ENCODE measurements around the gene MRPL19. TPM values are rescaled to one million over a fixed set of nuclear protein-coding genes. Genes with fewer than 3 reads are reported as not detected.

Gene MRPL19
- polyA plus RNA-seq, 1 experiment: 13.9 TPM

DNA sequence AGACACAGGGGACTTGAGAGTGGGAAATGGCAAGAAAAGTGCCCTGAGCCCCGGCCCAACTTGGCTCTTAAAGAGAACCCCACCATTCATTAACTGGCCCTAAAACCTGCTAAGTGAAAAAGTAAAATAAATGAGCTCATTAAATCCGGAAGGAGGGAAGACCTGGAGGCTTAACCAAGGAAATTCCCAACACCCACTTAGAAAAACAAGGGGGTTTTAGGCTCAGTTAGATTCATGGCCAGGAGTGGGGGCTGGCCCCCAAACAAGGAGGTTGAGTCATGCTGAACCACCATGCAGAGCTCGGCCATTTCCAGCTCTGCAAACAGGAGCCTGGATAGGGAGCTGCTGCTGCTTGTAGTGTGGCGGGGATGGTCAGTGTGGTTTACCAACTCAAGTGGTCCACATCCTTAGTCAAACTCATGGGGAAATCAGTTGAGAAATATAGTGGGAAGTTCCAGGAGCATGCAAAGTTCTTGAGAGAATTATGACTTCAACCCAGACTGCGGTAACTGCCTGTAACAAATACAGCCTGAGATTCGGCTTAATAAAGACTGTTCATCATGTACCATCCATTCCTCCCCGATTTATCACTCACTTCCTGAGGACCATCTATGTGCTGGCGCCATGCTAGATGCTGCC, 39.7 kb upstream of the MRPL19 start:
- POLR2A ChIA-PET: interaction anchor here (0.7 to 0.9 kb wide), 2 partner anchors 11 to 142 kb away, joined by 3 read pairs; no protein-coding TSS in a partner anchor
- TF ChIP-seq, protein P1, sequence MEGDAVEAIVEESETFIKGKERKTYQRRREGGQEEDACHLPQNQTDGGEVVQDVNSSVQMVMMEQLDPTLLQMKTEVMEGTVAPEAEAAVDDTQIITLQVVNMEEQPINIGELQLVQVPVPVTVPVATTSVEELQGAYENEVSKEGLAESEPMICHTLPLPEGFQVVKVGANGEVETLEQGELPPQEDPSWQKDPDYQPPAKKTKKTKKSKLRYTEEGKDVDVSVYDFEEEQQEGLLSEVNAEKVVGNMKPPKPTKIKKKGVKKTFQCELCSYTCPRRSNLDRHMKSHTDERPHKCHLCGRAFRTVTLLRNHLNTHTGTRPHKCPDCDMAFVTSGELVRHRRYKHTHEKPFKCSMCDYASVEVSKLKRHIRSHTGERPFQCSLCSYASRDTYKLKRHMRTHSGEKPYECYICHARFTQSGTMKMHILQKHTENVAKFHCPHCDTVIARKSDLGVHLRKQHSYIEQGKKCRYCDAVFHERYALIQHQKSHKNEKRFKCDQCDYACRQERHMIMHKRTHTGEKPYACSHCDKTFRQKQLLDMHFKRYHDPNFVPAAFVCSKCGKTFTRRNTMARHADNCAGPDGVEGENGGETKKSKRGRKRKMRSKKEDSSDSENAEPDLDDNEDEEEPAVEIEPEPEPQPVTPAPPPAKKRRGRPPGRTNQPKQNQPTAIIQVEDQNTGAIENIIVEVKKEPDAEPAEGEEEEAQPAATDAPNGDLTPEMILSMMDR (IDR thresholded peaks at IDR 0.05; ENCODE audit: insufficient read depth, low read depth, low read length): no peak
- H3K36me3 ChIP-seq (ENCODE audit: control insufficient read depth, insufficient read depth, low read length): no peaks in the 10 kb centered on the region
- H3K4me3 ChIP-seq (ENCODE audit: low read depth, low read length): no peak overlapping the region
- no peaks in the 10 kb centered on the region; the same call in 1 of the 2 replicates for H3K27me3 ChIP-seq (ENCODE audit: control insufficient read depth, insufficient read depth, low read length)
- no peak for DNase-seq (ENCODE audit: low read depth)
- CTCF ChIA-PET: interaction anchor here (0.6 to 4.6 kb wide), 22 partner anchors 9 to 145 kb away, joined by 3 to 46 read pairs (median 6); partner anchors contain the start of gene EVA1A

- POLR2A ChIA-PET: no interaction called here
- Histone ChIP-seq H3K4me3 (ENCODE audit: low read depth, low read length) (no peak overlapping the region), H3K36me3 (ENCODE audit: control insufficient read depth, insufficient read depth, low read length) (no peaks in the 10 kb centered on the region), H3K27me3 (ENCODE audit: control insufficient read depth, insufficient read depth, low read length) (no peaks in the 10 kb centered on the region; the same call in 1 of the 2 replicates)
- no peak for DNase-seq (ENCODE audit: low read depth)
- CTCF ChIA-PET: interaction anchor here (0.8 to 4.6 kb wide), 13 partner anchors 12 to 146 kb away, joined by 3 to 215 read pairs (median 17); partner anchors contain the start of gene EVA1A
- TF ChIP-seq, protein P1 (IDR thresholded peaks at IDR 0.05; ENCODE audit: insufficient read depth, low read depth, low read length): no peak
These were observed 39.2 kb upstream of the MRPL19 start for GRCh38 chr2:75607400-75607798.

- ChIA-PET CTCF (interaction anchor here (0.7 to 3.6 kb wide), 45 partner anchors 8 to 409 kb away, joined by 3 to 215 read pairs (median 5); partner anchors contain the start of genes EVA1A and TACR1), POLR2A (no interaction called here)
- no peak overlapping the region for H3K4me3 ChIP-seq (ENCODE audit: low read depth, low read length)
- no peaks in the 10 kb centered on the region for H3K36me3 ChIP-seq (ENCODE audit: control insufficient read depth, insufficient read depth, low read length)
- no peak for DNase-seq (ENCODE audit: low read depth)
- TF ChIP-seq, protein P1 (IDR thresholded peaks at IDR 0.05; ENCODE audit: insufficient read depth, low read depth, low read length): no peak
- H3K27me3 ChIP-seq (ENCODE audit: control insufficient read depth, insufficient read depth, low read length): no peaks in the 10 kb centered on the region; the same call in none of the 2 replicates
These were observed 38.4 kb upstream of the MRPL19 start for GRCh38 chr2:75607988-75608683.

DNA sequence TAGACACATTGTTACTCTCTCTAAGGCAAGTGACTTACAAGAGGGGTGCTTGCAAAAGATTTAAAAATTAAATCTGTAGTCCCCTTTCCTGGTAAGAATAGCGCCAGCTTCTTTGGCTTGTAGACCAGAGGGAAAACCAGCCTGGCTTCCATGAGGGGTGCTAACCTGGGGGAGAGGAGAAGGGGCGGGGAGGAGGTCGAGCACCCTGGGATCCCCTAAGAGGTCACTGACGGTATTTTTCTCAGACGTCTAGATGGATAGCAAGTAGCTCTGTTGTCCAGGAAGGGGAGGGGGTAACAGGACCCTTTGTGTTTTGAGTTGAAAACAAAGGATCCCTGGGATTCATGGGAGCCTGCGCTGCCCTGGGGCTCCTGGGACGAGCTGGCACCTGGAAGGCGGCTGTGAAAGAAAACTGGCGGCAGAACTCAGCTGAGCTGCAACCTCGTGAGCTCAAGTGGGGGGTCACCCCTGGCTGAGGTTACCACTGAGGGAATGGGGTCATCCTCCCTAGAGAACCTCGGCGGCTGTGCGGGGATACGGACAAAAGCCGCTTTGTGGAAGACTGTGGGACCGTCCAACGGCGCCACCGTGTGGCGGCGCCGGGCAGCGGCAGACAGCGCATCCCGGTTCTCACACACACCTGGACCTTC, 37.8 kb upstream of the MRPL19 start:
- Histone ChIP-seq H3K36me3 (ENCODE audit: control insufficient read depth, insufficient read depth, low read length) (no peaks in the 10 kb centered on the region), H3K27me3 (ENCODE audit: control insufficient read depth, insufficient read depth, low read length) (peaks cover 1% of the 10 kb centered on the region), H3K4me3 (ENCODE audit: low read depth, low read length) (no peak overlapping the region)
- DNase-seq (ENCODE audit: low read depth): no peak
- TF ChIP-seq, protein P1 (IDR thresholded peaks at IDR 0.05; ENCODE audit: insufficient read depth, low read depth, low read length): peak; percentile 99
- CTCF ChIA-PET: interaction anchor here (0.6 to 3.6 kb wide), 52 partner anchors 9 to 410 kb away, joined by 3 to 215 read pairs (median 4); partner anchors contain the start of genes EVA1A, MRPL19 and TACR1
- POLR2A ChIA-PET: no interaction called here

DNA sequence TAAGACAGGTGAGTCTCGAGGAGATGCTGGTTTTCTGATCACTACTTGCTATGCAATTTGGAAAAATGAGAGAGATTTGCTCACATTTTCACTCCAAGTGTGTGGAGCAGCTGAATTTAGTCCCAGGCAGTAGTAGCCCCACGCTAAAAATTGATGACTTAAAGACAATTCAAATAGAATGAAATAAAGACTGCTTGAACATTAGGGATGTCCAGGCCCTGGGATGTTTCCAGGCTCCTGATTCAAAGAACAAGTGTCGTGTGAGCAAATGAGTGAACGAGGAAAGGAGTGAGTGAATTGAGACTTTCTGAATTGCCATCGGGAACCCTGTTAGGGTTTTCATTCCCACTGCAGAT, 37.3 kb upstream of the MRPL19 start:
- Histone ChIP-seq H3K4me3 (ENCODE audit: low read depth, low read length) (no peak overlapping the region), H3K36me3 (ENCODE audit: control insufficient read depth, insufficient read depth, low read length) (no peaks in the 10 kb centered on the region), H3K27me3 (ENCODE audit: control insufficient read depth, insufficient read depth, low read length) (peaks cover 1% of the 10 kb centered on the region)
- DNase-seq (ENCODE audit: low read depth): no peak
- ChIA-PET CTCF (interaction anchor here (0.6 to 3.6 kb wide), 35 partner anchors 10 to 153 kb away, joined by 3 to 215 read pairs (median 5); partner anchors contain the start of genes EVA1A and MRPL19), POLR2A (no interaction called here)
- TF ChIP-seq, protein P1 (IDR thresholded peaks at IDR 0.05; ENCODE audit: insufficient read depth, low read depth, low read length): no peak
